Panc1 (cell line): ENCODE results near the gene ARL2. TPM values are rescaled to one million over a fixed set of nuclear protein-coding genes. Genes with fewer than 3 reads are reported as not detected.

Experiments used
- ATAC-seq: fragments of 200-7000 bp; cut with Tn5 transposase; 2 replicates; pipeline ENCODE4 v1.9.1; 2020; ENCODE audit warnings: mild to moderate bottlenecking, moderate library complexity
- BruUV-seq: library from RNA; stranded (reverse); fragments of 400-500 nt; replicated peaks from 2 replicates; lab custom pipeline; 2021; lab: Mats Ljungman, UMichigan
- CTCF ChIA-PET: fragments of 300-600 bp; sonication (Branson Sonifier 250); formaldehyde crosslinking; loops from one replicate; lab custom pipeline; 2022; ENCODE audit warnings: antibody characterized with exemption; lab: Charles Lee
- POLR2A ChIA-PET: fragments of 300-600 bp; sonication (Branson Sonifier 250); formaldehyde crosslinking; loops from one replicate; lab custom pipeline; 2022; ENCODE audit warnings: antibody characterized with exemption; lab: Charles Lee
- DNase-seq: peaks from one replicate; pipeline ENCODE4 v3.0.0-alpha.2; 2010; ENCODE audit warnings: low read depth, low spot score
- H3K27ac ChIP-seq: 2 replicates; pipeline ENCODE4 v1.5.1; 2011; ENCODE audit warnings: mild to moderate bottlenecking, low read length, inconsistent platforms
- H3K27me3 ChIP-seq: fragments of 200-500 bp; sonication (Bioruptor generic); 2 replicates; pipeline ENCODE4 v1.6.0; 2014; ENCODE audit warnings: low read length, inconsistent platforms; ENCODE audit not compliant: control insufficient read depth, insufficient read depth
- H3K36me3 ChIP-seq: fragments of 200-500 bp; sonication (Bioruptor generic); 2 replicates; pipeline ENCODE4 v1.5.1; 2014; ENCODE audit warnings: inconsistent platforms, mild to moderate bottlenecking, low read length, moderate library complexity; ENCODE audit not compliant: control insufficient read depth, insufficient read depth
- H3K4me1 ChIP-seq: 2 replicates; pipeline ENCODE4 v1.5.1; 2011; ENCODE audit warnings: inconsistent platforms, mild to moderate bottlenecking, low read length, moderate library complexity; ENCODE audit not compliant: control insufficient read depth, insufficient read depth
- H3K4me3 ChIP-seq, 2 experiments: 2 replicates each; pipeline ENCODE4 v1.5.1; 2011 to 2012; ENCODE audit warnings: low read depth in 2 of 2, low read length in 2 of 2, mild to moderate bottlenecking in 2 of 2, inconsistent platforms in 1 of 2, moderate library complexity in 1 of 2
- H3K9me3 ChIP-seq: fragments of 200-500 bp; sonication (Bioruptor generic); 2 replicates; pipeline ENCODE4 v1.5.1; 2014; ENCODE audit warnings: low read depth, mild to moderate bottlenecking, inconsistent platforms, low read length, moderate library complexity; ENCODE audit not compliant: control insufficient read depth, insufficient read depth
- CTCF ChIP-seq: fragments of 450-650 bp; IDR thresholded peaks from 2 replicates; pipeline ENCODE4 v1.5.1; 2017; ENCODE audit warnings: mild to moderate bottlenecking
- POLR2AphosphoS5 ChIP-seq: IDR thresholded peaks from 2 replicates; pipeline ENCODE4 v1.6.1; 2012; ENCODE audit warnings: mild to moderate bottlenecking, low read depth, low read length, moderate library complexity
- REST ChIP-seq, 2 experiments: IDR thresholded peaks; 2 replicates each; pipeline ENCODE4 v1.6.1; 2011 to 2012; ENCODE audit warnings: low read depth in 2 of 2, control low read depth in 1 of 2, low read length in 1 of 2, mild to moderate bottlenecking in 1 of 2, moderate library complexity in 1 of 2; ENCODE audit not compliant: insufficient read depth in 1 of 2
- SIN3A ChIP-seq: IDR thresholded peaks from 2 replicates; pipeline ENCODE4 v1.6.1; 2012; ENCODE audit warnings: low read depth, mild to moderate bottlenecking, low read length, moderate library complexity, borderline replicate concordance; ENCODE audit not compliant: insufficient read depth
- TCF7L2 ChIP-seq: IDR thresholded peaks from 2 replicates; pipeline ENCODE4 v1.6.1; 2011; ENCODE audit warnings: mild to moderate bottlenecking, low read depth, low read length, inconsistent platforms
- in situ Hi-C: cut with HindIII; loops from 2 replicates; pipeline ENCODE4 v1.10.0; 2016; ENCODE audit warnings: low sequenced_read_pairs, low pct_unique_long_range_greater_than_20kb
- intact Hi-C: fragments of 100-400 bp; cut with micrococcal nuclease; formaldehyde crosslinking; loops from one replicate; pipeline ENCODE4 v1.10.0; 2022; ENCODE audit not compliant: unreplicated experiment
- total RNA-seq: library from RNA; stranded (reverse); gene quantifications from one replicate; pipeline ENCODE4 v1.2.1, GENCODE V29; 2021; ENCODE audit not compliant: unreplicated experiment

The ARL2 gene
- total RNA-seq, 1 experiment from 2014 or later, result 177 TPM

- in situ Hi-C loops, result no loop called here
- H3K4me1 ChIP-seq, result no peaks in the 10 kb centered on the region
- CTCF ChIA-PET, result no interaction called here
- H3K27ac ChIP-seq, result no peak overlapping the region
- POLR2A ChIA-PET, result no interaction called here
- H3K4me3 ChIP-seq, result no peak overlapping the region
- intact Hi-C loops, result no loop called here
- no peaks in the 10 kb centered on the region for H3K36me3 ChIP-seq
- H3K9me3 ChIP-seq, result no peaks in the 10 kb centered on the region
- no peak for TF ChIP-seq SIN3A
- no peak for TF ChIP-seq TCF7L2
- TF ChIP-seq CTCF, result no peak
- no peak for TF ChIP-seq REST (IDR thresholded peaks at IDR 0.05; ENCODE audit: insufficient read depth in 1 of 2, low read depth in 2 of 2, low read length in 1 of 2)
- TF ChIP-seq POLR2AphosphoS5, result no peak
- ATAC-seq (no peak), DNase-seq (no peak)
- H3K27me3 ChIP-seq, result no peaks in the 10 kb centered on the region
- BruUV-seq, result no TSS peak
Measured at GRCh38 chr11:64989416-64989815, 24.5 kb upstream of the ARL2 start.

GRCh38 chr11:64990222-64990923 lies 23.6 kb upstream of the ARL2 start:
- Histone ChIP-seq H3K9me3 (no peaks in the 10 kb centered on the region), H3K27me3 (no peaks in the 10 kb centered on the region), H3K36me3 (no peaks in the 10 kb centered on the region), H3K27ac (no peak overlapping the region), H3K4me1 (no peaks in the 10 kb centered on the region), H3K4me3 (no peak overlapping the region)
- ChIA-PET CTCF (no interaction called here), POLR2A (no interaction called here)
- ATAC-seq, result no peak
- in situ Hi-C loops (no loop called here), intact Hi-C loops (no loop called here)
- TF ChIP-seq POLR2AphosphoS5 (no peak), TCF7L2 (no peak), CTCF (no peak)
- no peak for DNase-seq
- no TSS peak for BruUV-seq
